SIG-M5 treated with dmso at 0.1 percent for 504 hours (cell line): ENCODE data around the gene OR2H1.
"Not testable (repeated sequence)": the region's sequence is repeated elsewhere in the genome, so short reads cannot be mapped to it uniquely, and the experiment has no call there.

Experiments used
- DNase-seq: peaks from one replicate; lab custom pipeline; 2025; ENCODE audit not compliant: unreplicated experiment; lab: John Stamatoyannopoulos, UW

The OR2H1 gene

GRCh38 chr6:29456971-29457370 lies at the start of gene OR2H1, which contains the start of gene OR11A1:
Gene OR2H1, plus strand, starts transcription at chr6:29457155. Its CDS starts 4,615 bp downstream, at chr6:29461770.
Gene OR11A1, minus strand, starts transcription at chr6:29457071. Its CDS starts 29,430 bp downstream, at chr6:29427641.
- DNase-seq, result no peak

- no peak for DNase-seq
These were observed 42.4 kb upstream of the OR2H1 start, which contains the start of gene OR12D1 for GRCh38 chr6:29414588-29414987. Gene OR12D1, plus strand, starts transcription at chr6:29414928.

DNA sequence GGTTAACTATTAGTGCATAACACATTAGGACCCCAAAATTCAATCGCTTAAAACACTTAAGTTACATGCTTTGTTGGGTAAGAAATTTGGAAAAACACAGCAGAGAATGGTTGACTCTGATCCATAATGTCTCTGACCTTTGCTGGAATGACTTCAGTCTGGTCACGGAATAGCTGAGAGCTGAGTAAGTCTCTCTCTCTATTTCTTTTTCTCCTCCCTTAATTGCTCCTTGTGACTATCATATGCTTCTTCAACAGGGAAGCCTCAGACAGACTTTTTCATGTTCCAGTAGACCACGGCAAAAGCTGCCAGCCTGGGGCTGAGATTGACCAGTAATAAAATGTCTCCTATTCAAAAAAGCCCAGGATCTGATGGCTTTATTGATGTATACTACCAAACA lies 37.4 kb upstream of the OR2H1 start:
- no peak for DNase-seq

- DNase-seq, result no peak
These were observed 32.8 kb upstream of the OR2H1 start for GRCh38 chr6:29424168-29424567.

- no peak for DNase-seq
These were observed 32.4 kb upstream of the OR2H1 start for GRCh38 chr6:29424575-29424974.

DNA sequence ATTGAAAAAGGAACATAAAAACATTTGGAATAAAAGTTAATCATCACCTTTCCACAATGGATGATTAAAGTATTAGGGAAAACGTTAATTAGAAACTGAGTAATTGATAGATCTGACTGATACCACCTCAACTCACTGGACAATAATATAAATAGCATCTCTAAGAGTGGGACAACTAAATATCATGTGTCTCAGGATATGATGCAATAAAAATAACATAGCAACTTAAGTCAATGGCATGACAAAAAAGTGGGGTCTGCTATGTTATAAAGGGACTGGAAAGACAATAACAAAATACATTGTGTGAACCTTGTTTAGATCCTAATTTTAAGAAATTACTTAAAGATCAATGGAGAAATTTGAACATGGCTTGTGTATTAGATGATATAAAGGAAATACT lies 31.9 kb upstream of the OR2H1 start:
- no peak for DNase-seq

- DNase-seq, result no peak
These were observed 30.3 kb upstream of the OR2H1 start for GRCh38 chr6:29426654-29427053.

- not testable (repeated sequence) for DNase-seq
These were observed 20.2 kb upstream of the OR2H1 start for GRCh38 chr6:29436730-29437129.

GRCh38 chr6:29439006-29439405 lies 17.9 kb upstream of the OR2H1 start, which contains the start of gene OR10C1:
Gene OR10C1, plus strand, starts transcription at chr6:29439306. Its CDS starts 710 bp downstream, at chr6:29440016.
- no peak for DNase-seq

- no peak for DNase-seq
These were observed 14.2 kb upstream of the OR2H1 start for GRCh38 chr6:29442719-29443118.

DNA sequence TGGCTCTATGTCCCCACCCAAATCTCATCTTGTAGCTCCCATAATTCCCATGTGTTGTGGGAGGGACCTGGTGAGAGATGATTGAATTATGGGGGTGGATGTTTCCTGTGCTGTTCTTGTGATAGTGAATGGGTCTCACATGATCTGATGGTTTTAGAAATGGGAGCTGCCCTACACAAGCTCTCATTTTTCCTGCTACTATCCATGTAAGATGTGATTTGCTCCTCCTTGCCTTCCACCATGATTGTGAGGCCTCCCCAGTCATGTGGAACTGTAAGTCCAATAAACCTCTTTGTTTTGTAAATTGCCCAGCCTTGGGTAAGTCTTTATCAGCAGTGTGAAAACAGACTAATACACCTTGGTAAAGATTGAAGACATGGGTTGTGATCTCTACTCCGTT lies 12.9 kb upstream of the OR2H1 start:
- not testable (repeated sequence) for DNase-seq

GRCh38 chr6:29447670-29448069 lies 9.3 kb upstream of the OR2H1 start:
- DNase-seq, result no peak

- DNase-seq, result no peak
These were observed 5.3 kb upstream of the OR2H1 start for GRCh38 chr6:29451471-29452193.

DNA sequence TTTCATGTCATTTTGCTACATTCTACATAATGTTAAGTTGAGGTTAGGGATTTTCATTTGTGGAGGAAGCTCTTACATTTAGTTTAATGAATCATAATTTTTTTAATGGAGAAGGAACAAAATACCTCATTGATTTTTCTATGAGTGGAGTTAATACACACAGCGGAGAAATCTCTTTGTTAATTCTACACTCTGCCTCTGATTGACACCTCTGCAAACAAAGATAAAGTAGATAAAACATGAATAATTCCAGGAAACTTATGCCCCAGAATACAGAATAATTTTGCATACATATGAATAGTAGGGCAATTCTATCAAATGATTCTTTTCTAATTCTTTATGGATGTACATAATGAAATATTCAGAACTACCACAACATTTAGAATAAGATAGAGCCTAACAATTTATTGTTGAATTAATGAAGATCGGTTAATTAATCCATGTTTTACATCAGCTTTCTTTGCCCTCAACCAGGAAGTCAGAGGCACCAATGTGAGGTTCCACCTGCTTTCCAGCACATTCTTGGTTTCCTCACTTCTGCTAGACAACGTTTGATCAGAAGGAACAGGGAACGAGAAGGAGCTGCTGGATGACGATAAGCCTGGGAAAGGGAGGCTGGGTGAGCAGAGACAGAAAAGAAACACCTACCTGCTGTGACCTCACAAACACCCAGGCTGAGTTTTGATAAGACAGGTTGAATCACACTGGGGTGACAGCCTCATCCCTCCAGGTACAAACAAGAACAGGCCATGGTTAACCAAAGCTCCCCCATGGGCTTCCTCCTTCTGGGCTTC lies 4.3 kb downstream of the OR2H1 start:
- no peak for DNase-seq

DNA sequence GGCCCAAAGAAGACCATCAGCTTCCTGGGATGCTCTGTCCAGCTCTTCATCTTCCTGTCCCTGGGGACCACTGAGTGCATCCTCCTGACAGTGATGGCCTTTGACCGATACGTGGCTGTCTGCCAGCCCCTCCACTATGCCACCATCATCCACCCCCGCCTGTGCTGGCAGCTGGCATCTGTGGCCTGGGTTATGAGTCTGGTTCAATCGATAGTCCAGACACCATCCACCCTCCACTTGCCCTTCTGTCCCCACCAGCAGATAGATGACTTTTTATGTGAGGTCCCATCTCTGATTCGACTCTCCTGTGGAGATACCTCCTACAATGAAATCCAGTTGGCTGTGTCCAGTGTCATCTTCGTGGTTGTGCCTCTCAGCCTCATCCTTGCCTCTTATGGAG lies 5.1 kb downstream of the OR2H1 start:
- DNase-seq, result no peak

DNA sequence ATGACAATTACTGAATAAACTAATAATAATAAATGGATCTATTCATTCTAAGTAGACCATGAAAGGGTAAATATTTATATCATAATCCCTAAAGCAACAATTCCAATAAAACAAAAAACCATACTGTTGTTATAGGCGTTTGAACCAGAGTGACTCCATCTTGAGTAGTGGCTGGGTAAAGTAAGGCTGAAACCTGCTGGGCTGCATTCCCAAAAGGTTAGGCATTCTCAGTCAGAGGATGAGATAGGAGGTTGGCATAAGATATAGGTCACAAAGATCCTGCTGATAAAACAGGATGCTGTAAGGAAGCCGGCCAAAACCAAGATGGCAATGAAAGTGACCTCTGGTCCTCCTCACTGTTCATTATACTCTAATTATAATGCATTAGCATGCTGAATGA lies 8.3 kb downstream of the OR2H1 start:
- DNase-seq, result no peak

- no peak for DNase-seq
These were observed 8.8 kb downstream of the OR2H1 start for GRCh38 chr6:29465801-29466200.

DNA sequence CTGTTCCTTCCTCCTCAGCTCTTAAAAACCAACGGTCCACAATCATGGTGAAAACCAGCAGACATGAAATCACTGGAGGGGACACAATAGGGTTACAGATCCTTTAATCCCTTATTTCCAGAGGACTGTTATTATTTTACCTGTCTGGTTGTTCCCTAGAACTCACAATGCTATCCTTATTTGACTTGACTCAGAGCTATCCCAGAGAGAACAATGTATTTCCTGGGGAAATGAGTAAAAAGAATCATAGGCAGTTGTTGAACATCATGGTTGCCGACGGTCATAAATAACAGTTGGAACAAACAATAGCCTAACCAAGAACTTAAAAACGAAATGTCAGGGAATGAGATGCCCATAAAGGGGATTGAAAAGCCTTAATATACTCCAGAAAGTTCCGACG lies 9.3 kb downstream of the OR2H1 start:
- no peak for DNase-seq

GRCh38 chr6:29474996-29475395 lies 18.0 kb downstream of the OR2H1 start:
- no peak for DNase-seq

DNA sequence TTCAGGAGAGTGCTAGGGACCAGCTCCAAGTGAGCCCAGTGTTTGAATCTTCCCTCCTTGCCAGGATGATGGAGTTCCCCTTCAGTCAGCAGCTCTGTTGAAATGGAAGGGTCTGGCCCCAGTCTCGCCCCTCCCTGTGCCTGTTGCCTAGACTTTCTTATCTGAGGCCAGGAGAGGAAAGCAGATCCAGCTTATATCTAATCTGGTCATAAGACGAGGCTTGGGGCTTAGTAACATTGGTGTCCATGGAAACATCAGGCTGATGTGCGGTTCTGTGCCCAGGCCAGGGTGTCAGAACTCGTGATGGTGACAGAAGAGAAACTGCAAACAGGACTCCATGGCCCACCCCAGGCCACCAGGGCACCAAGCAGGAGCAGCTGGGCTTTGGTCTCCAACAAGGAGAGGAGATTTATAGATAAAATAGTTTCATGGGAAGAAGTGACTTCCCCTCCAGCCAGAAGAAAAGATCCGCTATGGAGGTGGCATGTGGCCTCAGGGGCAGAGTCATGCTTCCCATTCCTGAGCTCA lies 21.0 kb downstream of the OR2H1 start:
- no peak for DNase-seq

DNA sequence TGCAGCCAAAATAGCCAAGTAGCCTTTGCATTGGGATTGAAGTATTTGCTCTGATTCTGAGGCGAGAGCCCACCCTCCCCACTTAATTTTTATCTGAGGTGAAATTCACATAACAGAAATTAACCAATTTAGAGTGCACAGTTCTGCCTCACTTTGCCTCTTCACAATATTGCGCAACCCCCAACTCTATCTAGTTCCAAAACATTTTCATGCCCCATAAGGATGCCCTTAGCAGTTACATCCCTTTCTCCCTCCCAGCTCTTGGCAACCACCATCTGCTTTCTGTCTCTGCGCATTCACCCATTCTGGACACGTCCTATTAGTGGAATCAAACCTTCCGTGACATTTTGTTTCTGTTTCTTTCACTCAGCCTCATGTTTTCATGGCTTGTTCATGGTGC lies 21.8 kb downstream of the OR2H1 start:
- no peak for DNase-seq

DNA sequence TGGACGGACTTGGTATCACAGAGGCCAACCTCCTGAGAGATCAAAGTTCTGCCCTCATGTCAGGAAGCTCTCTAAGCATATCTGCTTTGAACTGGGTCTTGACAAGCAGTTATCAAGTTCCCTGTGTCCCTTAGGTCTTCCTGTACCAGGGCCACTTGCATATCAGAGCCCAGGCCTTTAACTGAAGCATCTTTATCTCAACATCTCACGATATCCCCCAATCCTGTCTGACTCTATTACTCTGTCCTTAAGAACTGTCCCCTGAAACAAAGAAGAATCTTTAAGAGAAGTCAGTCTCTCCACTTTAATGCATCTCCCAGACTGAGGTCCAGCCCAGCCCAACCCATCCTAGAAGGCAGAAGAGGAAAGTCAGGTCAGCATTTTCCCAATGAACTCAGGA lies 22.6 kb downstream of the OR2H1 start:
- DNase-seq, result no peak
